DMS114 treated with DMSO at 0.1 percent for 48 hours (cell line): ENCODE measurements around the gene GATA6.

Experiments
- DNase-seq: peaks from one replicate; lab custom pipeline; 2025; ENCODE audit not compliant: unreplicated experiment; lab: John Stamatoyannopoulos, UW

Gene GATA6

DNA sequence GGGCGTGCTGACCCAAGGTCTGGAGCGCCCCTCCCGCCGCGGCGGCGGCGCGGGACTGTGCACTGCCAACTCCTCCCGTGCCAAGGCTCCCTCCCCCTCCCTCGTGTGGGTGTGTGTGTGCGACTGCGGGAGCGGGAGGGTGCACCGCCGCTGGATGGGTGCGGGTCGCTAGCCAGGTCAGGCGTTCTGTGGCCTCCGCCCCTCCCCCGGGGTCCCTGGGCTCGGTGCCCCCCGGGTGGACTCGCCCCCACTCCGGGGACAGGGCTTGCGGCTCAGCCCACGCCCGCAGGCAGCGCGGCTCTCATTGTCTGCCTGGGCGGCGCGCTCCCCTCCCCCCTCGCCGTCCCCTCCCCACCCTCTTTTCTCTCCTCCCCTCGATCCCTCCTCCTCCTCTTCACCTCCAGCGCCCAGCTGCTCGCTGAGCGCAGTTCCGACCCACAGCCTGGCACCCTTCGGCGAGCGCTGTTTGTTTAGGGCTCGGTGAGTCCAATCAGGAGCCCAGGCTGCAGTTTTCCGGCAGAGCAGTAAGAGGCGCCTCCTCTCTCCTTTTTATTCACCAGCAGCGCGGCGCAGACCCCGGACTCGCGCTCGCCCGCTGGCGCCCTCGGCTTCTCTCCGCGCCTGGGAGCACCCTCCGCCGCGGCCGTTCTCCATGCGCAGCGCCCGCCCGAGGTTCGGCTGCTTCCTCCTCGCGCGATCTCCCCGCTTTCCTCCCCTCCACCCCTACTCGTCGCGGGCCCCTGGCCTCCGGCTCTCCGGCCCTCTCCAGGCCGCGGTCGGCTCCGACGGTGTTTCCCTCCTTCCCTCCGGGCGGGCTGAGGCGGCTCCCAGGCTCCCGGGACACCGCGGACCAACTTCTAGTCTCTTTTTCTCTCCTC lies at the start of gene GATA6:
Gene GATA6, plus strand, starts transcription at position 579 of the 878 bp plus-strand sequence. CDS start 1,556 bp downstream, outside the sequence.
- peak; percentile 34 for DNase-seq

DNA sequence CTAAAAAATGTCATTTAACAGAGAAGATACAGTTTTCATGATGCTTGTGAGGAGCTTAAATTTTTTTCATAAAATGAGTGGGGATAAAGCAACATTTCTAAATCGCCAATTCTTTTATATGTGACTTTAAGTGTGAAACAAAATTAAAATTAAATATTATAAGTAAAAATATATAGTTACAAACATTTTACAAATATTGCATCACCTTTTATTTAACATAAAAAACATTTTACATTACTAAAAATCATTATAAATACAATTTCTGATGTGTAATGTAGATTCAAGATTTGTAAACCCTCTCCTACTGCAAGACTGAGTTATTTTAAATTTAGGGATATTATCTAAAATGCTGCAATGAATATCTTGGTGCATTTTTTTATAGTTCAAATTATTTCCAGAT lies 44.4 kb upstream of the GATA6 start:
- DNase-seq = no peak

DNA sequence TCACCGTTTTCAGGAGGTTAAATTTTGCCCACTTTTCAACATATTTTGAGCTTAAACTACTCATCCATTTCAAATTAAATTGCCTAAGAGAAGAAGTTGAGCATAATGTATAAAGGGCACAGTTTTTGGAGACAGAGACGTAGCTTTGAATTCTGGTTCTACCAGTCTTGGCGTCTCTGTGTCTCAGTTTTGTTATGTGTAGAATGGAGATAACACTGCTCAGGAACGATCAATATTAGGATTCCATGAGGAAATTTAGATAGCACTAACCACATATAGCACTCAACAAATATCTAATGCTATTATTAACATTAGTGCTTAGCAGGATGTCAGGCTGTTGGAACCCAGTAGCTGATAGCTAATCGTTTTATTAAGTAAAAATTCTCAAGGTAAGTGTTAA lies 40.4 kb upstream of the GATA6 start:
- DNase-seq = no peak

DNA sequence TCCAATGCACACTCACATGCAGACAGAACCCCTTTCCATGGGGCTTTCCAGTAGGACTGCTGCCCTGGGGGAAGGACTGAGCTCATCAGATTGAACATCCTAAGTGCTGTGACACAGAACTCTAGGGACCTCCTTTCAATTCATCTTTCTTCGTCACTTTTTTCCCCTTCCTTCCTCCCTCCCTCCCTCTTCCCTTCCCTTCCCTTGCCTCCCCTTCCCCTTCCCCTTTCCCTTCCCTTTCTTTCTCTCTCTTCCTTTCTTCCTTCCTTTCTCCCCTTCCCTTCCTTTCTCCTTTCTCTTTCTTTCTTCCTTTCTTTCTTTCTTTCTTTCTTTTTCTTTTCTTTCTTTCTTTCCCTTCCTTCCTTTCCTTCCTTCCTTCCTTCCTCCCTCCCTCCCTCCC lies 39.6 kb upstream of the GATA6 start:
- DNase-seq = no peak

DNA sequence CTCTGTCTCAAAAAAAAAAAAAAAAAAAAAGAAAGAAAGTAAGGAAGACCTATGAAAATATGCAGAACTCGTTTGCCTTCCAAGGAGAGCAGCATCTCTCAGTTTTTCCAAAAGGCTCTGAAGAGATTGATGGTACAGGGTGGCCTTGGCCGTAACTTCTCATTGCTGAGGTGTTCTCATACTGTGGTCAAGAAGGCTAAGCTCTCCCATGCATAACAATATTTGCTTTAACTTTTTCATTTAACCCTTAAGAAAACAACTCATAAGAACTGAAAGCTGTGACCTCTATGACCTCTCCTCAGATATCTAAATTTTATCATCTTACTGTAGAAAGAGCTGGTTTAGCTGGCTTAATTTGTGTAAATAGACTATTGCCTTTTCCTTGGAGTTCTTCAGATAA lies 37.1 kb upstream of the GATA6 start:
- DNase-seq = no peak

- no peak for DNase-seq
Observed at GRCh38 chr18:22132763-22133162, 36.6 kb upstream of the GATA6 start.

GRCh38 chr18:22136395-22136794 lies 33.0 kb upstream of the GATA6 start:
- DNase-seq = no peak

DNA sequence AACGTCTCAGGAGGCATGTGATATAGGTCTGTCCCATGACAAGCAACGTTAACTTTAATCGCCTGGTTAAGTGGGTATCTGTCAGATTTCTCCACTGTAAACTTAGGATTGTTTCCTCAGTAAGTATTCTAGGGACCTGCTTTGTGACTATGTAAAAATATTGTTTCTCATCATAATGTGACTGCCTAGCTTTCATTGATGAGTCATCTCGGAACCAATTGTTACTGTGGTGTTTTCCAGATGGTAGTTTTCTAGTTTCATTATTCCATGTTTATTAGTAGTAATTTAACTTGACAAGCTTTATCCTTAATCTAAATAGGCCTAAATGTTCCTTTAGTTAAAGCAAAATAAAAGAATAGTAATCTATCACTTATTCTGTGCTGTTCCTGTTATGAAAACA lies 28.2 kb upstream of the GATA6 start:
- DNase-seq = no peak

GRCh38 chr18:22143347-22144340 lies 25.7 kb upstream of the GATA6 start:
- DNase-seq = no peak

GRCh38 chr18:22145160-22145559 lies 24.2 kb upstream of the GATA6 start:
- DNase-seq = no peak

DNA sequence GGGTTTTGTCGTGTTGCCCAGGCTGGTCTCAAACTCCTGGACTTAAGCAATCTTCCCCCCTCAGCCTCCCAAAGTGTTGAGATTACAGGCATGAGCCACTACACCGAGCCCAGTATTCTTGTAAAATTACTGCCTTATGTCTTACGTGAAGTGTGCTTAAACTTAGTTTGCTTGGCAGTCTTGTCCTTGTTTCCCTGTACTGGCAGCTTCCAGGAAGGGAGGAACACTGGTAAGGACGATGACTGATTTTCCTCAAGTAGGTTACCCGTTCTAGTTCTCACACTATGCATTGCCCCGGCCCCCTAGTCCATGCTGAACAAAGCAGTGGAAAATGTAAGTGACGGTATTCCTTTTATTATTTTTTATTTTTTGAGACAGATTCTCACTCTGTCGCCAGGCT lies 19.7 kb upstream of the GATA6 start:
- no peak for DNase-seq

- no peak for DNase-seq
Observed at GRCh38 chr18:22152093-22152492, 17.3 kb upstream of the GATA6 start.

DNA sequence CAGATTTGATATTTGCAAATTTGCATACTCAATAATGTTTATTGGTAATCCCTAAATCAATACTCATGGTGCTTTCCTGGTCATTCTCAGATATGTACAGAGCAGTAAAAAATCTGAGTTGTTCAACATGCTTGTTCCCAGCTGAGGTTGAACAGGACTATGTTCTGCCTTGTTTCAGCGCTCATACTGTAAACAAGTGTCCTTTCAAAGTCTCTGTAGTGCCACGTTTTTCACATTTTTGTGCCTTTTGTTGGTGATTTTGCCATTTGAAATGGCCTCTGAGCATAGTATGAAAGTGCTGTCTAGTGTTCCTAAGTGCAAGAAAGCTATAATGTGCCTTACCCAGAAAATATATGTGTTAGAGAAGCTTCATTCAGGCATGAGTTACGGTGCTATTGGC lies 16.0 kb upstream of the GATA6 start:
- DNase-seq = no peak

DNA sequence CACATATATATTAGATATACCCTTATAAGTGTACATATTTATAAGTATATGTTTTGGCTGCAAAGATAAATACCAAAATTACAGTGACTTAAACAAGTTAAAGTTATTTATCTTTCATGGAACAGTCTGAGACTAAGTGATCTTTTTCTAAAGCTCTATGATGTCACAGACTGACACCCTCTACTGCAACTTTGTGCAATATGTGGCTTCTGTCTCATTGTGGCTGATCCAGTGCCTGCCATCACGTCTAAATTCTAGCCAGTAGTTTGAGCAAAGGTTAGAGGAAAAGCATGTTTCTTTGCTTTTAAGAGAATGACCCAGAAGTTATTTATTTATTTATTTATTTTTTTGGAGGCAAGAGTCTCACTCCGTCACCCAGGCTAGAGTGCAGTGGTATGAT lies 13.8 kb upstream of the GATA6 start:
- DNase-seq = no peak

DNA sequence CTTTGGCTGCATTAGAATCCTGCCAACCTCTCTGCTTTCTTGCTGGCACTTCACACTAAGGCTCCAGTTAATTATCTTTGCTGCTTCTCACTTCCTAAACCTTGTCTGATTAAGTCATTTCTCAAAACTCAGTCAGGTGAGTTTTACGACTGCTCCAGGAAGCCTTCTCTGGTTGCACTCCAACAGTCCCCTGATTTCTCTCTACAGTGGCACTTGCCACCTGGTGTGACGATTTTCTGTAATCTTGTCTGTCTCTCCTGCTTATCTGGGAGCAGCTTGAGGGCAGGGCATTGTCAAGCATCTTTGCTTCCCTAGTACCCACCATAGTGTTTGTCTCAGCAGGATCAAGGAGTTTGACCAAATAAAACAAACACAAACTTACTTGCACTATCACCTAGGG lies 10.4 kb upstream of the GATA6 start:
- no peak for DNase-seq

- DNase-seq = no peak
Observed at GRCh38 chr18:22161090-22161489, 8.3 kb upstream of the GATA6 start.

DNA sequence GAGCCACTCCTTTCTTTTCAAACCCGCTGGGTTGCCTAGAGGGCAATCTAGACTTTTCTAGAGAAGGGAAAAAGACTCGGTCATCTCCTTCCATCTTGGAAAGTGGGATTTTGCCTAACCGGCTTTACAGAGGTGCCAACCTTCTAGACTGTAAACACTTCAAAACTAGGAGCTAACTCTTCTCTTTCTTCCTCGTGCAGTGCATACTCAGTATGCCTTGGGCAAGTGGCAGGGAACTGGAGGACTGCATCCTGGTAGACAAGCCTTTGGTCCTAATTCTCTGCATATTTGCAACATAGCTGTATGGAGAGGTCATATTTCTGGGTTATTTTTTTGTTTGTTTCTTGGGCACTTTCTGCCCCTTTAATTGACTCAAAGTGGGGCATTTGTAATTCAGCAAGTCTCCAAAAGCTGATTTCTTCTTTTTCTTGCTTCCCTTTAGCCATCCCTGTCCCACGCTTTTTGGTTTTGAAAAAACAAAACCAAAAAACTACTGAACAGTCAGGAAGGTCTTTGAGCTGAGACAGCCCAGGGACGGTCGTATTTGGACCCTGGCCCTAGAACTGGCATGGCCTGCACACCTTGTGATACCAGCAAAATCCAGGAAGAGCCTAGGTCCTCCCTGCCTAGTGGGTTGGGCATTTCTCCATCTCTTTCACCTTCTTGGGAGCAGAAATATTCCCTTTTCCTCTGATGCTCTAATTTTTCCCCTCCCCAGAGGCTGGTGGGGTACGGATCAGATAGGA lies 5.8 kb upstream of the GATA6 start:
- no peak for DNase-seq

GRCh38 chr18:22164337-22165048 lies 4.9 kb upstream of the GATA6 start:
- no peak for DNase-seq

GRCh38 chr18:22165049-22165602 lies 4.3 kb upstream of the GATA6 start:
- DNase-seq = no peak

DNA sequence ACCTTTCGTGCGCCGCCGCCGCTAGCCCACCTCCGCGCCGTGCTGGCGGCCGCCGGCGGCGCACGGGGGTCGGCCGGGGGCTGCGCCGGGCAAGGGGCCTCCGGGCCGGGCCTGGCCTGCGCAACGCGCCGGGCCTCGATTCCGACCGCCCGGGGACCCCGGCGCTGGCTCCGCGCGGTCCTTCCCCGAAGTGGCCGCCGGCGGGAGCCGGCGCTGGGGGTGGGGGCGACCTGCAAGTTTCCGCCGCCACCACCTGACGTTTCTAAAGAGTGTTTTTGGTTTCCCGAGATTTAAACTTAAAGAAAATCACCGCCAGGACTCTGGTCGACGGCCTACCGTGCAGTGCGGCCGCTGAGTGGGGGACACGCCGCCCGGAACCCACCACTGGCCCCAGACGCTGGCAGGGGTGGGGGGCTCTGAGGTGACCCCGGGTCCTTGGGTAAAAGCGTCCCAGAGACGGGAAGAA lies 3.8 kb upstream of the GATA6 start:
- no peak for DNase-seq
